Upper lobe of left lung (tissue), 4 donors: Measurements from ENCODE around the gene EFNA5.

Source experiments
- CTCF ChIP-seq, 6 experiments: fragments of 450-650 bp in 4 of 6; fragments of 200-600 bp in 2 of 6; sonication (generic) in 2 of 6; IDR thresholded peaks; one replicate each; pipeline ENCODE4 v1.5.1; 2016 to 2019; ENCODE audit warnings: antibody characterized with exemption in 6 of 6
- EP300 ChIP-seq, 4 donors: sonication (generic); formaldehyde crosslinking; IDR thresholded peaks; one replicate each; pipeline ENCODE4 v1.5.1; 2017; ENCODE audit warnings: antibody characterized with exemption in 4 of 4, control low read depth in 2 of 4
- POLR2A ChIP-seq, 4 donors: fragments of 450-650 bp; IDR thresholded peaks; one replicate each; pipeline ENCODE4 v1.5.1; 2016 to 2017; ENCODE audit warnings: antibody characterized with exemption in 4 of 4, mild to moderate bottlenecking in 2 of 4
- POLR2AphosphoS5 ChIP-seq, 2 donors: sonication (generic); formaldehyde crosslinking; IDR thresholded peaks; one replicate each; pipeline ENCODE4 v1.5.1; 2017; ENCODE audit warnings: antibody characterized with exemption in 2 of 2

DNA sequence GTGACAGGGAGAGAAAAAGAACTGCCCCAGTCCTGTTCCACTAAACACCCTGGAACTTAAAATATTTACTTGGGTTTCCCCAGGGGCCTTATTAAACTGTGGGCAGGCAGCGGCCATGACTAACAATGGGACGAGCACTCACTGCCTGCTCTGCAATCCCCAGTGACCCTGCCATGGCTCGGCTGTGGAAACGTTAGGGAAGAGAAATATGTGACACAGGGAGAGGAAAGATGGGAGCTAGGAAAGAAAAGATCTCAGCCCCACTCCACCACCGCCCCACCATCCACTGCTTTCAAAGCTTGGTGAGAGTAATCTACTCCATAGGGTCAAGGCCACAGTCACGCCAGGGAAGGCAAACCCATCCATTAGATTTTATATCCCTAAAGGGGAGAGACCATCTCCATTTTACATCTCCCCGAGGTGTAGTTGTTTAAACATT, 117.6 kb downstream of the EFNA5 start:
- no peak for TF ChIP-seq POLR2A (IDR thresholded peaks at IDR 0.05)
- no peak for TF ChIP-seq CTCF (IDR thresholded peaks at IDR 0.05)
- no peak for TF ChIP-seq POLR2AphosphoS5 (IDR thresholded peaks at IDR 0.05)
- TF ChIP-seq EP300 (IDR thresholded peaks at IDR 0.05) = no peak
